PC-9 (cell line): Measurements from ENCODE around the gene PDE6B. TPM values are rescaled to one million over a fixed set of nuclear protein-coding genes. Genes with fewer than 3 reads are reported as not detected.

Experiments
- BruUV-seq: library from RNA; stranded (reverse); fragments of 400-500 nt; replicated peaks from 2 replicates; lab custom pipeline; 2021; lab: Mats Ljungman, UMichigan
- CTCF ChIA-PET: fragments of 300-600 bp; sonication (Branson Sonifier 250); formaldehyde crosslinking; loops from one replicate; lab custom pipeline; 2022; ENCODE audit warnings: antibody characterized with exemption; lab: Charles Lee
- POLR2A ChIA-PET: fragments of 300-600 bp; sonication (Branson Sonifier 250); formaldehyde crosslinking; loops from one replicate; lab custom pipeline; 2022; ENCODE audit warnings: antibody characterized with exemption; ENCODE audit not compliant: unreplicated experiment; lab: Charles Lee
- DNase-seq, 2 experiments: peaks; one replicate each; pipeline versions ENCODE4 v3.0.0 to v3.0.0-alpha.2; 2015 to 2022; ENCODE audit warnings: mixed read lengths in 1 of 2
- H2AFZ ChIP-seq: fragments of 200-600 bp; sonication (generic); 2 replicates; pipeline ENCODE4 v1.8.1; 2017; ENCODE audit warnings: antibody characterized with exemption
- H3F3A ChIP-seq: fragments of 200-600 bp; sonication (generic); 2 replicates; pipeline ENCODE4 v1.8.1; 2017; ENCODE audit warnings: antibody characterized with exemption, mild to moderate bottlenecking, low read depth; ENCODE audit not compliant: insufficient read depth
- H3K27ac ChIP-seq: fragments of 200-600 bp; sonication (generic); 2 replicates; pipeline ENCODE4 v1.6.1; 2016; ENCODE audit warnings: mixed run types
- H3K27me3 ChIP-seq: fragments of 200-600 bp; sonication (generic); 2 replicates; pipeline ENCODE4 v1.6.1; 2016; ENCODE audit warnings: low read depth, mixed run types; ENCODE audit not compliant: insufficient read depth
- H3K36me3 ChIP-seq: fragments of 200-600 bp; sonication (generic); 2 replicates; pipeline ENCODE4 v1.6.1; 2016; ENCODE audit warnings: low read depth, mixed run types
- H3K4me1 ChIP-seq: fragments of 200-600 bp; sonication (generic); replicated peaks from 2 replicates; pipeline ENCODE4 v1.6.1; 2016; ENCODE audit warnings: mixed run types; ENCODE audit not compliant: insufficient read depth
- H3K4me2 ChIP-seq: fragments of 200-600 bp; sonication (generic); 2 replicates; pipeline ENCODE4 v1.6.1; 2017; ENCODE audit warnings: mixed run types
- H3K4me3 ChIP-seq: fragments of 200-600 bp; sonication (generic); 2 replicates; pipeline ENCODE4 v1.6.1; 2016; ENCODE audit warnings: mixed run types
- H3K79me2 ChIP-seq: fragments of 200-600 bp; sonication (generic); 2 replicates; pipeline ENCODE4 v1.6.1; 2017; ENCODE audit warnings: low read depth, mixed run types
- H3K9me2 ChIP-seq: fragments of 200-600 bp; sonication (generic); 2 replicates; pipeline ENCODE4 v1.8.1; 2017; ENCODE audit warnings: mild to moderate bottlenecking; ENCODE audit not compliant: insufficient read depth
- H3K9me3 ChIP-seq: fragments of 200-600 bp; sonication (generic); 2 replicates; pipeline ENCODE4 v1.8.1; 2016; ENCODE audit warnings: low read depth; ENCODE audit not compliant: insufficient read depth
- H4K20me1 ChIP-seq: fragments of 200-600 bp; sonication (generic); 2 replicates; pipeline ENCODE4 v1.8.1; 2017; ENCODE audit not compliant: insufficient read depth
- EZH2 ChIP-seq: fragments of 200-600 bp; sonication (generic); IDR thresholded peaks from 2 replicates; pipeline ENCODE4 v1.8.0; 2017; ENCODE audit warnings: antibody characterized with exemption, low read depth
- intact Hi-C: fragments of 100-400 bp; cut with micrococcal nuclease; formaldehyde crosslinking; loops from one replicate; pipeline ENCODE4 v1.10.0; 2022; ENCODE audit not compliant: unreplicated experiment
- total RNA-seq: library from RNA; stranded (reverse); gene quantifications from 2 replicates; pipeline ENCODE4 v1.2.3, GENCODE V29; 2021
- TF ChIP-seq, protein P1 (sequence below): fragments of 200-600 bp; sonication (generic); conservative IDR thresholded peaks from 2 replicates; pipeline ENCODE4 v1.6.1; 2017; ENCODE audit warnings: mixed run types, antibody characterized with exemption, mild to moderate bottlenecking, moderate library complexity

PDE6B gene
- total RNA-seq, 1 experiment from 2014 or later: 5.9 TPM

DNA sequence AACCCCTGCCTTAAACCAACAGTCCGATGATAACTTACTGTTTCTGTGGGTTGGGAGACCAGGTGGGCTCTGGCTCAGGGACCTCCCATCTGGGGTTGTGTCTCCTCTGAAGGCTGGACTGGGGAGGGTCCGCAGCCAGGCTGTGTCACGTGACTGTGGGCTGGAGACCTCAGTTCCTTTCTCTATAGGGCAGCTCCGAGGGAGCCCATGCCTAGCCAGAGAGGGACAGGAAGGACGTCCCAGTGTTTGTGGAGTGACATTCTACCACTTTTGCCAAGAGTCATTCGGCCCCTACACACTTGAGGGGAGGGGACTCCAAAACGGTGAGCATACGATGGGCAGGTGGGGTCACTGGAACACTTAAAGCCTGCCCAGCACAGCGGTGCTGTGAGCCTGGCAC is 84.7 kb downstream of the PDE6B start:
- Histone ChIP-seq H3K36me3 (no peaks in the 10 kb centered on the region), H3K9me3 (no peaks in the 10 kb centered on the region), H4K20me1 (peaks cover 47% of the 10 kb centered on the region), H3K4me3 (no peak overlapping the region), H3K27me3 (no peaks in the 10 kb centered on the region), H3K4me2 (no peak overlapping the region), H3K4me1 (0 out of 2 replicates have a peak, but pooled peaks cover 5% of the 10 kb centered on the region), H3F3A (peaks cover 8% of the 10 kb centered on the region), H3K9me2 (no peaks in the 10 kb centered on the region), H3K79me2 (peaks cover 80% of the 10 kb centered on the region), H3K27ac (no peak overlapping the region), H2AFZ (no peak overlapping the region)
- no peak for TF ChIP-seq EZH2
- TF ChIP-seq, protein P1, sequence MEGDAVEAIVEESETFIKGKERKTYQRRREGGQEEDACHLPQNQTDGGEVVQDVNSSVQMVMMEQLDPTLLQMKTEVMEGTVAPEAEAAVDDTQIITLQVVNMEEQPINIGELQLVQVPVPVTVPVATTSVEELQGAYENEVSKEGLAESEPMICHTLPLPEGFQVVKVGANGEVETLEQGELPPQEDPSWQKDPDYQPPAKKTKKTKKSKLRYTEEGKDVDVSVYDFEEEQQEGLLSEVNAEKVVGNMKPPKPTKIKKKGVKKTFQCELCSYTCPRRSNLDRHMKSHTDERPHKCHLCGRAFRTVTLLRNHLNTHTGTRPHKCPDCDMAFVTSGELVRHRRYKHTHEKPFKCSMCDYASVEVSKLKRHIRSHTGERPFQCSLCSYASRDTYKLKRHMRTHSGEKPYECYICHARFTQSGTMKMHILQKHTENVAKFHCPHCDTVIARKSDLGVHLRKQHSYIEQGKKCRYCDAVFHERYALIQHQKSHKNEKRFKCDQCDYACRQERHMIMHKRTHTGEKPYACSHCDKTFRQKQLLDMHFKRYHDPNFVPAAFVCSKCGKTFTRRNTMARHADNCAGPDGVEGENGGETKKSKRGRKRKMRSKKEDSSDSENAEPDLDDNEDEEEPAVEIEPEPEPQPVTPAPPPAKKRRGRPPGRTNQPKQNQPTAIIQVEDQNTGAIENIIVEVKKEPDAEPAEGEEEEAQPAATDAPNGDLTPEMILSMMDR: no peak
- intact Hi-C loops: no loop called here
- BruUV-seq: no TSS peak
- CTCF ChIA-PET: no interaction called here
- POLR2A ChIA-PET: no interaction called here
- no peak for DNase-seq

DNA sequence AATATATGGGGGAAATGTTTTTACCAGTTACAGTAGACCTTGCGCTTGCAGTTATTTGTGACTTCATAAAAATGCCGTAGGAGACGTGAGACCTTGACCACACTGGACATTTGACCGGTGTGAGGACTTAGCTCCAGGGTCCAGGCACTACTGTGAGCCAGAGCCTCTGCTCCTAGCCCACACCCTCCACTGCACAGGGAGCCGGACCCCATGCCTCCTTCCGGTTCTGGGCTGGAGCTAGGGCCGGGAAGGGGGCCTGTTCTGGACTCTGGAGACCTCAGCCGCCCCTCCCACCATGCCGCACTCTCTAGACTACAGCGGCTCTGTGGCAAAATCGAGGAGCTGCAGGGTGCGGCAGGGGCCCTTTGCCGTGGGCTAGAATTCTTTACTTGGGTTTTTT is 85.5 kb downstream of the PDE6B start:
- DNase-seq: no peak
- H3F3A ChIP-seq: peaks cover 8% of the 10 kb centered on the region
- ChIA-PET CTCF (no interaction called here), POLR2A (no interaction called here)
- H3K4me2 ChIP-seq: no peak overlapping the region
- H3K27me3 ChIP-seq: no peaks in the 10 kb centered on the region
- H3K79me2 ChIP-seq: peaks cover 79% of the 10 kb centered on the region
- intact Hi-C loops: no loop called here
- 0 out of 2 replicates have a peak, but pooled peaks cover 5% of the 10 kb centered on the region for H3K4me1 ChIP-seq
- no peak for TF ChIP-seq EZH2
- TF ChIP-seq, protein P1: no peak
- no peak overlapping the region for H3K4me3 ChIP-seq
- no peaks in the 10 kb centered on the region for H3K9me2 ChIP-seq
- H4K20me1 ChIP-seq: peaks cover 47% of the 10 kb centered on the region
- H3K9me3 ChIP-seq: no peaks in the 10 kb centered on the region
- no peak overlapping the region for H2AFZ ChIP-seq
- no peaks in the 10 kb centered on the region for H3K36me3 ChIP-seq
- H3K27ac ChIP-seq: no peak overlapping the region
- BruUV-seq: no TSS peak

GRCh38 chr4:712093-712492 is 86.7 kb downstream of the PDE6B start:
- Histone ChIP-seq H3K4me3 (no peak overlapping the region), H3K4me1 (0 out of 2 replicates have a peak, but pooled peaks cover under 1% of the 10 kb centered on the region), H3K4me2 (no peak overlapping the region), H3K36me3 (no peaks in the 10 kb centered on the region), H3F3A (peaks cover 8% of the 10 kb centered on the region), H3K79me2 (peaks cover 67% of the 10 kb centered on the region), H3K27ac (no peak overlapping the region), H3K9me3 (no peaks in the 10 kb centered on the region), H2AFZ (no peak overlapping the region), H3K27me3 (no peaks in the 10 kb centered on the region), H3K9me2 (no peaks in the 10 kb centered on the region), H4K20me1 (peaks cover 47% of the 10 kb centered on the region)
- no TSS peak for BruUV-seq
- ChIA-PET POLR2A (no interaction called here), CTCF (no interaction called here)
- no peak for TF ChIP-seq EZH2
- TF ChIP-seq, protein P1: no peak
- intact Hi-C loops: no loop called here
- DNase-seq: no peak
